Neuronal stem cell (in vitro differentiated cells): ENCODE measurements around the gene CALML5.

ENCODE experiments used
- DNase-seq: peaks from one replicate; pipeline ENCODE4 v3.0.0-alpha.2; 2013; ENCODE audit warnings: low spot score
- H2AFZ ChIP-seq: one replicate; pipeline ENCODE4 v1.6.1; 2013; ENCODE audit warnings: mild to moderate bottlenecking, low read length, inconsistent platforms
- H2AK5ac ChIP-seq: 2 replicates; pipeline ENCODE4 v1.6.1; 2013; ENCODE audit warnings: low read depth, mild to moderate bottlenecking, inconsistent platforms, low read length, moderate library complexity, mixed read lengths
- H2BK120ac ChIP-seq: 2 replicates; pipeline ENCODE4 v1.6.1; 2013; ENCODE audit warnings: low read depth, mild to moderate bottlenecking, inconsistent platforms, low read length, moderate library complexity, mixed read lengths
- H2BK12ac ChIP-seq: one replicate; pipeline ENCODE4 v1.6.1; 2013; ENCODE audit warnings: low read length, inconsistent platforms
- H2BK15ac ChIP-seq: 2 replicates; pipeline ENCODE4 v1.6.1; 2013; ENCODE audit warnings: mild to moderate bottlenecking, low read length, inconsistent platforms, mixed read lengths
- H2BK5ac ChIP-seq: one replicate; pipeline ENCODE4 v1.6.1; 2013; ENCODE audit warnings: inconsistent platforms, mild to moderate bottlenecking, low read length, moderate library complexity
- H3K14ac ChIP-seq: one replicate; pipeline ENCODE4 v1.6.1; 2013; ENCODE audit warnings: low read length, inconsistent platforms
- H3K18ac ChIP-seq: 2 replicates; pipeline ENCODE4 v1.6.1; 2013; ENCODE audit warnings: low read length, inconsistent platforms
- H3K23ac ChIP-seq: 2 replicates; pipeline ENCODE4 v1.6.1; 2013; ENCODE audit warnings: low read depth, mild to moderate bottlenecking, mixed read lengths, low read length, inconsistent platforms; ENCODE audit not compliant: poor library complexity
- H3K27ac ChIP-seq: replicated peaks from 3 replicates; pipeline ENCODE4 v1.5.1; 2013; ENCODE audit warnings: low read length, inconsistent platforms
- H3K27me3 ChIP-seq, 3 experiments: 2 replicates each; pipeline ENCODE4 v1.6.1; 2013; ENCODE audit warnings: low read length in 3 of 3, mild to moderate bottlenecking in 2 of 3, inconsistent platforms in 1 of 3, low read depth in 1 of 3, mixed read lengths in 1 of 3, moderate library complexity in 1 of 3; ENCODE audit not compliant: control insufficient read depth in 3 of 3, insufficient read depth in 3 of 3
- H3K36me3 ChIP-seq, 2 donors: replicated peaks in 1 of 2; 2 replicates each; pipeline ENCODE4 v1.6.1; 2013; ENCODE audit warnings: low read length in 2 of 2; ENCODE audit not compliant: control insufficient read depth in 2 of 2, insufficient read depth in 2 of 2
- H3K4ac ChIP-seq: 2 replicates; pipeline ENCODE4 v1.6.1; 2013; ENCODE audit warnings: inconsistent platforms, mild to moderate bottlenecking, low read length, moderate library complexity
- H3K4me1 ChIP-seq, 2 donors: 1 replicate in 1 of 2; 2 replicates in 1 of 2; pipeline ENCODE4 v1.6.1; 2013; ENCODE audit warnings: low read length in 2 of 2, low read depth in 1 of 2; ENCODE audit not compliant: control insufficient read depth in 2 of 2, insufficient read depth in 1 of 2
- H3K4me2 ChIP-seq: one replicate; pipeline ENCODE4 v1.6.1; 2013; ENCODE audit warnings: mild to moderate bottlenecking, low read length, inconsistent platforms; ENCODE audit not compliant: insufficient read depth, poor library complexity, severe bottlenecking
- H3K4me3 ChIP-seq, 2 donors: 2 replicates each; pipeline ENCODE4 v1.5.1; 2013; ENCODE audit warnings: low read length in 2 of 2, mild to moderate bottlenecking in 2 of 2, inconsistent platforms in 1 of 2, moderate library complexity in 1 of 2
- H3K79me1 ChIP-seq: one replicate; pipeline ENCODE4 v1.6.1; 2013; ENCODE audit warnings: low read depth, mild to moderate bottlenecking, inconsistent platforms, low read length, moderate library complexity
- H3K9ac ChIP-seq: one replicate; pipeline ENCODE4 v1.6.1; 2013; ENCODE audit warnings: mild to moderate bottlenecking, low read depth, low read length, inconsistent platforms; ENCODE audit not compliant: poor library complexity
- H3K9me3 ChIP-seq, 2 donors: replicated peaks in 1 of 2; 2 replicates each; pipeline versions ENCODE3 to v1.6.1; 2013; ENCODE audit warnings: low read length in 2 of 2, mild to moderate bottlenecking in 2 of 2, inconsistent platforms in 1 of 2, low read depth in 1 of 2, mixed read lengths in 1 of 2, moderate library complexity in 1 of 2; ENCODE audit not compliant: control insufficient read depth in 2 of 2, insufficient read depth in 1 of 2
- H4K8ac ChIP-seq: one replicate; pipeline ENCODE4 v1.6.1; 2013; ENCODE audit warnings: low read depth, mild to moderate bottlenecking, inconsistent platforms, low read length, moderate library complexity
- H4K91ac ChIP-seq: one replicate; pipeline ENCODE4 v1.6.1; 2013; ENCODE audit warnings: low read length, low read depth, mild to moderate bottlenecking, inconsistent platforms; ENCODE audit not compliant: poor library complexity
- WGBS, 2 donors: extraction: QIAGEN DNeasy Blood & Tissue Kit; methylation state at CpG; one replicate each; pipeline ENCODE4 v1.1.7; 2013; ENCODE audit warnings: missing lambda C conversion rate in 2 of 2, mixed read lengths in 1 of 2; ENCODE audit not compliant: insufficient read length in 2 of 2, insufficient replicate concordance in 1 of 2; ENCODE audit errors: extremely low coverage in 2 of 2; 5-methylcytosine and 5-hydroxymethylcytosine counted together

Gene CALML5

GRCh38 chr10:5546891-5547680 is 47.7 kb upstream of the CALML5 start:
- Histone ChIP-seq H3K4me2 (no peak overlapping the region), H3K27me3 (no peaks in the 10 kb centered on the region), H3K27ac (no peak overlapping the region), H3K9ac (no peak overlapping the region), H2BK120ac (no peak overlapping the region), H3K14ac (no peak overlapping the region), H3K36me3 (no peaks in the 10 kb centered on the region), H4K91ac (no peak overlapping the region), H3K4me1 (peaks cover 10 to 11% of the 10 kb centered on the region in 2 donors), H2BK5ac (no peak overlapping the region), H4K8ac (no peak overlapping the region), H2AFZ (no peak overlapping the region), H2BK12ac (no peak overlapping the region), H2BK15ac (no peak overlapping the region), H2AK5ac (no peak overlapping the region), H3K4ac (no peak overlapping the region), H3K9me3 (no peaks in the 10 kb centered on the region), H3K79me1 (no peaks in the 10 kb centered on the region), H3K23ac (no peak overlapping the region), H3K4me3 (no peak overlapping the region), H3K18ac (no peak overlapping the region)
- no CpG with 5 or more reads among the region's 7 CpGs for WGBS, 2 donors
- DNase-seq: no peak

GRCh38 chr10:5545778-5546710 is 46.7 kb upstream of the CALML5 start:
- no peaks in the 10 kb centered on the region for H3K9me3 ChIP-seq
- H4K8ac ChIP-seq: no peak overlapping the region
- H3K27me3 ChIP-seq: no peaks in the 10 kb centered on the region
- H2BK15ac ChIP-seq: peak overlapping the region; percentile 70
- H3K4me3 ChIP-seq: no peak overlapping the region
- H3K36me3 ChIP-seq: no peaks in the 10 kb centered on the region
- H3K79me1 ChIP-seq: no peaks in the 10 kb centered on the region
- peak overlapping the region; percentile 58 for H3K14ac ChIP-seq
- no peak overlapping the region for H2AFZ ChIP-seq
- no peak overlapping the region for H2BK5ac ChIP-seq
- no peak for DNase-seq
- H3K4ac ChIP-seq: no peak overlapping the region
- H3K27ac ChIP-seq: no peak overlapping the region
- H4K91ac ChIP-seq: no peak overlapping the region
- no CpG with 5 or more reads among the region's 23 CpGs for WGBS, 2 donors
- H3K9ac ChIP-seq: peak overlapping the region; percentile 24
- H3K23ac ChIP-seq: peak overlapping the region; percentile 86
- no peak overlapping the region for H2BK120ac ChIP-seq
- peak overlapping the region; percentile 58 for H3K18ac ChIP-seq
- H3K4me2 ChIP-seq: no peak overlapping the region
- peak overlapping the region; percentile 71 for H2AK5ac ChIP-seq
- H3K4me1 ChIP-seq: peaks cover 10 to 11% of the 10 kb centered on the region in 2 donors
- no peak overlapping the region for H2BK12ac ChIP-seq

GRCh38 chr10:5545426-5545777 is 46.0 kb upstream of the CALML5 start:
- no peak overlapping the region for H3K23ac ChIP-seq
- H2BK12ac ChIP-seq: no peak overlapping the region
- no peak overlapping the region for H3K4me2 ChIP-seq
- no peak overlapping the region for H3K4me3 ChIP-seq
- no peak overlapping the region for H4K8ac ChIP-seq
- H3K79me1 ChIP-seq: no peaks in the 10 kb centered on the region
- H2AK5ac ChIP-seq: peak overlapping the region; percentile 30
- peak overlapping the region; percentile 58 for H3K18ac ChIP-seq
- no peaks in the 10 kb centered on the region for H3K36me3 ChIP-seq
- no peak overlapping the region for H2BK5ac ChIP-seq
- H3K27ac ChIP-seq: no peak overlapping the region
- H3K9me3 ChIP-seq: no peaks in the 10 kb centered on the region
- peak overlapping the region; percentile 70 for H2BK15ac ChIP-seq
- no peak for DNase-seq
- H3K14ac ChIP-seq: peak overlapping the region; percentile 15
- H2BK120ac ChIP-seq: no peak overlapping the region
- H3K27me3 ChIP-seq: no peaks in the 10 kb centered on the region
- no peak overlapping the region for H4K91ac ChIP-seq
- no peak overlapping the region for H2AFZ ChIP-seq
- no CpG with 5 or more reads among the region's 2 CpGs for WGBS, 2 donors
- H3K9ac ChIP-seq: no peak overlapping the region
- peaks cover 10 to 11% of the 10 kb centered on the region in 2 donors for H3K4me1 ChIP-seq
- no peak overlapping the region for H3K4ac ChIP-seq

GRCh38 chr10:5545011-5545410 is 45.6 kb upstream of the CALML5 start:
- Histone ChIP-seq H2AK5ac (no peak overlapping the region), H3K9ac (no peak overlapping the region), H3K23ac (no peak overlapping the region), H3K27me3 (no peaks in the 10 kb centered on the region), H3K14ac (peak overlapping the region; percentile 40), H2BK120ac (no peak overlapping the region), H4K91ac (no peak overlapping the region), H2BK15ac (no peak overlapping the region), H3K18ac (no peak overlapping the region), H3K4me3 (no peak overlapping the region), H3K4me1 (peaks cover 10 to 11% of the 10 kb centered on the region in 2 donors), H3K27ac (no peak overlapping the region), H3K4ac (no peak overlapping the region), H3K4me2 (no peak overlapping the region), H4K8ac (no peak overlapping the region), H2AFZ (no peak overlapping the region), H3K9me3 (no peaks in the 10 kb centered on the region), H3K36me3 (no peaks in the 10 kb centered on the region), H2BK5ac (no peak overlapping the region), H2BK12ac (no peak overlapping the region), H3K79me1 (no peaks in the 10 kb centered on the region)
- no peak for DNase-seq
- WGBS, 2 donors: no CpG with 5 or more reads among the region's 1 CpG
